Thyroid gland (tissue), 4 donors: Measurements from ENCODE around the gene MRPL27.
A peak's percentile ranks its signal among the peaks of the same experiment; 100 is the strongest.

ENCODE experiments used
- CTCF ChIP-seq, 6 experiments: fragments of 200-600 bp in 3 of 6; fragments of 450-650 bp in 3 of 6; sonication (generic) in 3 of 6; IDR thresholded peaks; one replicate each; pipeline ENCODE4 v1.5.1; 2016 to 2019; ENCODE audit warnings: antibody characterized with exemption in 6 of 6, mild to moderate bottlenecking in 2 of 6, inconsistent platforms in 1 of 6, moderate library complexity in 1 of 6
- POLR2A ChIP-seq, 2 donors: fragments of 450-650 bp; IDR thresholded peaks; one replicate each; pipeline ENCODE4 v1.6.1; 2017; ENCODE audit warnings: antibody characterized with exemption in 2 of 2, mild to moderate bottlenecking in 2 of 2, moderate library complexity in 1 of 2

DNA sequence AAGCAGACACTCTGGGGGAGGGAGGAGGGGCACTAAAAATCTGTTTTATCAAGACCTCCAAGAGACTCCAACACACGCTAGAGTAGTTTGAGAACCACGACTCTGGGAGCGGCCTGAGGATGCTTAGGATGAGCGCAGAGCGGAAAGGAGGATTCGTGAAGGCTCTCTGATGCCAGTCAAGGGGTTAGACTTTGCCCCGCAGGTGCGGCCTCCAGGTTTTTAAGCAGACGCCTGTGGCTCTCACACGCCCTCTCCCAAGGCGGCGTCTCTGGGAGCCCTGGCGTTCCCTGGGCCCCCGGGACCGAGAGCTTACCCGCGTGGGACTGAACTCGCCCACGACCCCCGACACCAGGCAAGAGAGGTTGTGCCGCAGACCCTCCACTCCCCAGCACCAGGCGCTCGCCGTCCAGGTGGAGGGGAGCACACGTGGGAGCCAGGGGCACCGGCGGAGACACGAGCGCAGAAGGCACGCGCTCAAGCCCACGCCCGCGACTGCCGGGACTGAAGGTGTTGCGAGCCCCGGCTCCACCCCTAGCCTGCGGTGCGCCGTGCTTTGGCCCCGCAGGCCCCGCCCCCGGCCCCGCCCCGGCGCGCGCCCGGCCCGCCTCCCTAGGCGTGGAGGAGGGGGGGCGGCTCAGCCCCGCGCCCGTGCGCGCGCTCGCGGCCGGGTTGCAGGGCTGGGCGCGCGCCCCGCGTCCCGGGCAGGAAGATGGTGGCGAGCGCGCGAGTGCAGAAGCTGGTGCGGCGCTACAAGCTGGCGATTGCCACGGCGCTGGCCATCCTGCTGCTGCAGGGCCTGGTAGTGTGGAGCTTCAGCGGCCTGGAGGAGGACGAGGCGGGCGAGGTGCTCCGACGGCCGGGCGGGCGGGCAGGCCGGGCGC lies 27.3 kb downstream of the MRPL27 start, which contains the start of gene XYLT2:
- TF ChIP-seq POLR2A (IDR thresholded peaks at IDR 0.05), result peak in 1 of 2 donors; percentile 75
- no peak for TF ChIP-seq CTCF (IDR thresholded peaks at IDR 0.05)
